Measurements from ENCODE around the gene AFAP1L1. TPM values are rescaled to one million over a fixed set of nuclear protein-coding genes. Genes with fewer than 3 reads are reported as not detected.

Gene AFAP1L1
- total RNA-seq, 1 donor from 2014 or later, result 8.3 TPM

GRCh38 chr5:149224282-149224681 lies 47.4 kb upstream of the AFAP1L1 start:
- no peak overlapping the region for H3K9ac ChIP-seq (ENCODE audit: low read length)
- peaks cover 12% of the 10 kb centered on the region for H3K4me1 Mint-ChIP-seq (ENCODE audit: low read depth, unreplicated experiment)
- DNase-seq (ENCODE audit: low read depth), result no peak
- no peak overlapping the region for H3K27ac Mint-ChIP-seq (ENCODE audit: unreplicated experiment)
- H3K36me3 ChIP-seq (ENCODE audit: insufficient read depth, low read length), result no peaks in the 10 kb centered on the region
- H3K27ac ChIP-seq (ENCODE audit: low read depth, low read length), result no peak overlapping the region
- no peak overlapping the region for H3K4me3 Mint-ChIP-seq (ENCODE audit: unreplicated experiment)
- H3K27me3 Mint-ChIP-seq (ENCODE audit: low read depth, unreplicated experiment), result peaks cover 5% of the 10 kb centered on the region
- no peaks in the 10 kb centered on the region for H3K9me3 ChIP-seq (ENCODE audit: insufficient read depth, low read depth, low read length)
- H3K4me2 ChIP-seq (ENCODE audit: low read length), result no peak overlapping the region
- H2AFZ ChIP-seq (ENCODE audit: low read depth, low read length), result no peak overlapping the region
- H3K4me1 ChIP-seq (ENCODE audit: insufficient read depth, low read length), result peaks cover 23% of the 10 kb centered on the region
- TF ChIP-seq EZH2 (IDR thresholded peaks at IDR 0.05; ENCODE audit: insufficient read depth, low read length) (no peak), CTCF (IDR thresholded peaks at IDR 0.05; ENCODE audit: insufficient read depth, low read depth, low read length) (no peak)
- H3K36me3 Mint-ChIP-seq (ENCODE audit: low read depth, unreplicated experiment), result no peaks in the 10 kb centered on the region
- H4K20me1 ChIP-seq (ENCODE audit: insufficient read depth, low read length), result no peaks in the 10 kb centered on the region
- no peaks in the 10 kb centered on the region for H3K9me3 Mint-ChIP-seq (ENCODE audit: unreplicated experiment)
- H3K79me2 ChIP-seq (ENCODE audit: insufficient read depth, low read length), result no peaks in the 10 kb centered on the region
- FAIRE-seq, result no peak
- no peak overlapping the region for H3K4me3 ChIP-seq (ENCODE audit: insufficient read depth, low read depth, low read length)
- no peaks in the 10 kb centered on the region for H3K27me3 ChIP-seq (ENCODE audit: insufficient read depth, low read length)

GRCh38 chr5:149227168-149227826 lies 44.4 kb upstream of the AFAP1L1 start:
- no peaks in the 10 kb centered on the region for H3K36me3 Mint-ChIP-seq (ENCODE audit: low read depth, unreplicated experiment)
- DNase-seq (ENCODE audit: low read depth), result peak; percentile 87
- peak overlapping the region; percentile 10 for H3K4me2 ChIP-seq (ENCODE audit: low read length)

More at GRCh38 chr5:149227168-149227826, 44.4 kb upstream of the AFAP1L1 start:
- Histone ChIP-seq H3K36me3 (ENCODE audit: insufficient read depth, low read length) (no peaks in the 10 kb centered on the region), H3K4me1 (ENCODE audit: insufficient read depth, low read length) (peaks cover 15% of the 10 kb centered on the region), H2AFZ (ENCODE audit: low read depth, low read length) (no peak overlapping the region), H4K20me1 (ENCODE audit: insufficient read depth, low read length) (no peaks in the 10 kb centered on the region), H3K27me3 (ENCODE audit: insufficient read depth, low read length) (no peaks in the 10 kb centered on the region), H3K27ac (ENCODE audit: low read depth, low read length) (peak overlapping the region; percentile 11), H3K9me3 (ENCODE audit: insufficient read depth, low read depth, low read length) (no peaks in the 10 kb centered on the region), H3K9ac (ENCODE audit: low read length) (no peak overlapping the region), H3K79me2 (ENCODE audit: insufficient read depth, low read length) (no peaks in the 10 kb centered on the region), H3K4me3 (ENCODE audit: insufficient read depth, low read depth, low read length) (no peak overlapping the region)
- no peaks in the 10 kb centered on the region for H3K9me3 Mint-ChIP-seq (ENCODE audit: unreplicated experiment)
- H3K4me3 Mint-ChIP-seq (ENCODE audit: unreplicated experiment), result no peak overlapping the region
- TF ChIP-seq CTCF (IDR thresholded peaks at IDR 0.05; ENCODE audit: insufficient read depth, low read depth, low read length) (no peak), EZH2 (IDR thresholded peaks at IDR 0.05; ENCODE audit: insufficient read depth, low read length) (no peak)
- peaks cover 9% of the 10 kb centered on the region for H3K27me3 Mint-ChIP-seq (ENCODE audit: low read depth, unreplicated experiment)
- H3K4me1 Mint-ChIP-seq (ENCODE audit: low read depth, unreplicated experiment), result peaks cover 12% of the 10 kb centered on the region
- FAIRE-seq, result peak; percentile 45
- H3K27ac Mint-ChIP-seq (ENCODE audit: unreplicated experiment), result no peak overlapping the region
